Breast epithelium (tissue), 3 donors: ENCODE data around the gene SP140.

Experiments used
- POLR2AphosphoS5 ChIP-seq, 3 donors: sonication (generic); formaldehyde crosslinking; IDR thresholded peaks; one replicate each; pipeline ENCODE4 v1.6.1; 2017; ENCODE audit warnings: antibody characterized with exemption in 3 of 3
- TF ChIP-seq, protein P1 (sequence below), 3 donors: fragments of 450-650 bp; IDR thresholded peaks; one replicate each; pipeline ENCODE4 v1.5.1; 2016 to 2017; ENCODE audit warnings: antibody characterized with exemption in 3 of 3, mild to moderate bottlenecking in 3 of 3, moderate library complexity in 3 of 3

DNA sequence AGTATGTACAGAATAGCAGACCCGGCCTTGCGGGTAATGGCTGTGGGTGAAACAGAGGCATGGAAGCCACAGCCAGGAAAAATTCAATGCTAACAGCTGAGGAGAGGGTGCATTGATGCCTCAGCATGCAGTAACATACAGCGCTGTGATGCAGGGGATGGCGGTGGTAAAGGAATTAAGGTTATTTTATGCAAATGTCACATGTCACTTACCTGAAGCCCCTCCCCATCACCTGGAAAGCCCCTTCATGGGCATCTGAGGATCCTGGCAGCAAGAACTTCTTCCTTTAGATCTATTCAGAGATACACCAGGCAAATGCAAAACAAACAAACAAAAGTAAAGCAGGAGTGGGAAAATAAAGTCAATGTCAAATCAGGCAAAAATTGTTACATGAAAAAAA, 4.0 kb upstream of the SP140 start:
- TF ChIP-seq, protein P1, sequence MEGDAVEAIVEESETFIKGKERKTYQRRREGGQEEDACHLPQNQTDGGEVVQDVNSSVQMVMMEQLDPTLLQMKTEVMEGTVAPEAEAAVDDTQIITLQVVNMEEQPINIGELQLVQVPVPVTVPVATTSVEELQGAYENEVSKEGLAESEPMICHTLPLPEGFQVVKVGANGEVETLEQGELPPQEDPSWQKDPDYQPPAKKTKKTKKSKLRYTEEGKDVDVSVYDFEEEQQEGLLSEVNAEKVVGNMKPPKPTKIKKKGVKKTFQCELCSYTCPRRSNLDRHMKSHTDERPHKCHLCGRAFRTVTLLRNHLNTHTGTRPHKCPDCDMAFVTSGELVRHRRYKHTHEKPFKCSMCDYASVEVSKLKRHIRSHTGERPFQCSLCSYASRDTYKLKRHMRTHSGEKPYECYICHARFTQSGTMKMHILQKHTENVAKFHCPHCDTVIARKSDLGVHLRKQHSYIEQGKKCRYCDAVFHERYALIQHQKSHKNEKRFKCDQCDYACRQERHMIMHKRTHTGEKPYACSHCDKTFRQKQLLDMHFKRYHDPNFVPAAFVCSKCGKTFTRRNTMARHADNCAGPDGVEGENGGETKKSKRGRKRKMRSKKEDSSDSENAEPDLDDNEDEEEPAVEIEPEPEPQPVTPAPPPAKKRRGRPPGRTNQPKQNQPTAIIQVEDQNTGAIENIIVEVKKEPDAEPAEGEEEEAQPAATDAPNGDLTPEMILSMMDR (IDR thresholded peaks at IDR 0.05) = no peak
- no peak for TF ChIP-seq POLR2AphosphoS5 (IDR thresholded peaks at IDR 0.05)
